NAMALWA (cell line): ENCODE results near the gene OGFOD1.
"Not testable (repeated sequence)": the region's sequence is repeated elsewhere in the genome, so short reads cannot be mapped to it uniquely, and the experiment has no call there.

Source experiments
- DNase-seq: peaks from one replicate; pipeline ENCODE4 v3.0.0-alpha.2; 2015; ENCODE audit warnings: low spot score

Gene OGFOD1

GRCh38 chr16:56480776-56481467 lies 29.6 kb downstream of the OGFOD1 start:
- no peak for DNase-seq

GRCh38 chr16:56481468-56482122 lies 30.2 kb downstream of the OGFOD1 start:
- no peak for DNase-seq

DNA sequence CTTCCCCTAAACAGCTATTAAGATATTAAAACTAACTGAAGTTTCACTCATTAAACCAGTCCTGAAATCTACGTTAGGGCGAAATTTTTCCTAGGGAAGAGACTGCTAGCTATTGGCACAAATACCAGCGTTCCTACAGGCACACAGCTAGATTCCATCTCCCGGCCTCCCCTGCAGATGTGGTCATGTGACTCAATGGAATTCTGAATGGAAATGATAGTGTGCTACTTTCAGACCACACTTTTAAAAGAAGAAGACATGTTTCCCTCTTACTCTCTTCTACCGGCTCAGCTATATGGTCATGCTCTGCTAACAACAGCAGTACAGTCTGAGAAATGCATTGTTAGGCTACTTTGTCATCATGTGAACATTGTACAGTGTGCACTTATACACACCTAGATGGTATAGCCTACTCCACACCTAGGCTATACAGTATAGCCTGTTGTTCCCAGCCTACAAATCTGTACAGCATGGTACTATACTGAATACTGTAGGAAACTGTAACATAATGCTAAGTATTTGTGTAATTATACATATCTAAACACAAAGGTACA lies 31.4 kb downstream of the OGFOD1 start:
- DNase-seq: no peak

- DNase-seq: no peak
Observed at GRCh38 chr16:56483394-56483793, 32.0 kb downstream of the OGFOD1 start.

GRCh38 chr16:56488035-56488434 lies 36.7 kb downstream of the OGFOD1 start:
- no peak for DNase-seq

DNA sequence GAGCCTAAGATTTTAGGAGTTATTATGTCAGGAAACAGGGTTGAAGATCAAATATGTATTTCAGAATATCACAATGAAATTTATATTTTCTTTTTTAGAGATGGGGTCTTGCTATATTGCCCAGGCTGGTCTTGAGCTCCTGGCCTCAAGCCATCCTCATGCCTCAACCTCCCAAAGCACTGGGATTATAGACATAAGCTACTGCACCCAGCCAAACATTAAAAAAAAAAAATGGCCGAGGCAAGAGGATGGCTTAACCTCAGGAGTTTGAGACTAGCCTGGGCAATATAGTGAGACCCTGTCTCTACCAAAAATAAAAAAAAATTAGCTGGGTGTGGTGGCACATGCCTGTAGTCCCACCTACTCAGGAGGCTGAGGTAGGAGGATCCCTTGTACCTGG lies 37.5 kb downstream of the OGFOD1 start:
- DNase-seq: not testable (repeated sequence)

GRCh38 chr16:56491657-56492261 lies 40.4 kb downstream of the OGFOD1 start:
- DNase-seq: no peak

DNA sequence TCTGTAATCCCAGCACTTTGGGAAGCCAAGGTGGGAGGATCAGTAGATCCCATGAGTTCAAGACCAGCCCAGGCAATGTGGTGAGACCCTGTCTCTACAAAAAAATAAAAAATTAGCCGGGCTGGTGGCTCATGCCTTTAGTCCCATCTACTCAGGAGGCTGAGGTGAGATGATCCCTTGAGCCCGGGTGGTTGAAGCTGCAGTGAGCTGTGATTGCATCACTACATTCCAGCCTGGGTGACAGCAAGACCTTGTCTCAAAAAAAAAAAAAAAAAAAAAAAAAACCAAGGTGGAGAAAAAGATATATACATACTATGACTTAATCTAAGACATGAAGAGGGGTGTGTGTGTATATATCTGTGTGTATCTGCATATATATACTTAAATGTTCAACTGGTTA lies 41.8 kb downstream of the OGFOD1 start:
- no peak for DNase-seq

DNA sequence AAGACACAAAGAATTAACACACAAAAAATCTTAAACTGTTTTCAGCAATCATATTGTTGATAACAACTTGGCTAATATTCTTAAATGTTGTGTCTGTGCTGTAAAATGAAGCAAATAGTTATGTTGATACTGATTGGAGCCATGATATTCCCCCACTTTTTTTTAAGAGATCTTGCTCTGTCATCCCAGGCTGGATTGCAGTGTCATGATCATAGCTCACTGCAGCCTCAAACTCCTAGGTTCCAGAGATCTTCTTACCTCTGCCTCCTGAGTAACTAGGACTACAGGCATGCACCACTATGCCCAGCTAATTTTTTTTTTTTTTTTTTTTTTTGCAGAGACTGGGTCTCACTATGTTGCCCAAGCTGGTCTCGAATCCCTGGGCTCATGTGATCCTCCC lies 42.5 kb downstream of the OGFOD1 start:
- DNase-seq: no peak

DNA sequence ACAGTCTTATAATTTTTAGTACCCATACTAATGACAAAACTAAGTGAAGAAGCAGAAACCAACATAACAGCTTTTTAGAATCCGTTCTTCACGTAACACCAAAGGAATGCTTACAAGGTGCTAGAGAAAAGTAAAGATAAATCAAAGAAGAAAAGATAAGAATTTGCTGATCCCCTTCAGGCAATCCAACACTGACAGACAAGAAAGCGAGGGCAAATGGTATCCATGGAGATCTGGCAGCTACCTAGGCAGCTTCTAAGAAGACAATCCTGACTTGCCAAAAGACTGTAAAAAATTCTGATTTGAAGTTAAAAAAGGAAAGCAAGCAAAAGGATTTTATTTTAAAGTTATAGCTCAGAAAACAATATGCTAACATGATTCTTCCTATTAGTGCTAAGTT lies 53.8 kb downstream of the OGFOD1 start:
- no peak for DNase-seq

- DNase-seq: no peak
Observed at GRCh38 chr16:56506941-56507340, 55.6 kb downstream of the OGFOD1 start.

- DNase-seq: no peak
Observed at GRCh38 chr16:56510544-56510943, 59.2 kb downstream of the OGFOD1 start.

DNA sequence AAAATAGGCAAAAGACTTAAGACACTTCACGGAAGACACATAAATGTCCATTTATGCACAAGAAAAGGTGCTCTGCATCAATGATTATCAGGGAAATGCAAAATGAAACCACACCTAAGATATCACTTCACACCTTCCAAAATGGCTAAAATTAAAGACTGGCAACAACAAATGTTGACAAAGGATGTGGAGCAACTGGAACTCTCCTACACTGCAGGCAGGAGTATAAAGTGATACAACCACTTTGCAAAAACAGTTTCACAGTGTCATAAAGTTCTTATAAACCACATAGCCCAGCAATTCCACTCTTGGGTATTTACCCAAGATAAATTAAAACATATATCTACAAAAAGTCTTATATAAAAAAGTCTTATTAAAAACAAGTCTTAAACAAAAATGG lies 60.7 kb downstream of the OGFOD1 start:
- DNase-seq: no peak

DNA sequence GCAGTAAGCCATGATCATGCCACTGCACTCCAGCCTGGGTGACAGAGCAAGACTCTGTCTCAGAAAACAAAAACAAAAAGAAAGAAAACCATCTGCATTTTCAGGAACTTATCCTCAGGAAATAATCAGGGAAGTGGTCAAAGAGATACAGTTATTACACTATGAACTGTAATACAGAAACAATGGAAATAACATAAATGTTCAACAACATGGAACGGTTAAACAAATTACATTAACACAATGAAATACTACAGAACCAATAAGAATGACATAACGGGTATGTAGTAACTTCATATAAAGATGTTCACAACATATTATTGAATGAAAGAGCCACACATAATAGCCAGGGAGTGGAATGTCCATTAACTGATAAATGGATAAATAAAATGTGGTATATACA lies 61.7 kb downstream of the OGFOD1 start:
- no peak for DNase-seq

GRCh38 chr16:56513972-56514371 lies 62.6 kb downstream of the OGFOD1 start:
- peak; percentile 83 for DNase-seq

DNA sequence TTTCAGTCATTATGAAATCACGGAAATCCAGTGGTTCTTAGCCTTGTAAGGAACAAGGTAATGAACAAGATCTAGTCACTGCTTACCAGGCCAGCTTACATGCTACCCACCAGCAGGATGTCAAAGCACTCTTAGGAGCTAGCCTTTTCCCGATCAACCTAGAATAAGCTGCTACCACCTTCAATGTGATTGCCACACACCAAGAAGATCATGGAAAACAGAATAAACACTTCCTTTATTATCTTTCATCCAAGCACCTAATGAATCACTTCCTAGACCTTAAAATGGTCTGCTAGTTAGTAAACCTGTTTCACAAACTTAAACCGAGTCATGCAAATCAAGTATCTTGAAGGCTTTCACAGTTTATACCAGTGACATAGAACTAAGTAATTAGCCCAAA lies 63.5 kb downstream of the OGFOD1 start:
- no peak for DNase-seq

DNA sequence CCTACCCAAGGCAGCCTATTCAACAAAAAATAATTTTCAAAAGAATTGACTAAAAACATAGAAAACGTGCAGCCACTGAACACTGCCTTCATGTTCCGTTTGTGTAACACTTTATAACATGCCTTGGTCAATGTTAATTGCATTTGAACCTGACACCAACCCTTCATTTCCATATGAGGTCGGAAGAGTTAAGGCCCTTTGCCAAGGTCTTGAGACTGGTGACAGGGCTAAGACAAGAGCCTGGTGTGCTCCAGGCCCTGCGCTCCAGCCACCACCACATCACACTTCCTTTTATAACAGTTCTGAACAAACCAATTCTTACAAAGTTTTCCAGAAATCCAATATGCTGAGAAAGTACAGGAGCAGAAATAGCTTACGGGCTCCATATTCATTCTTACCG lies 64.3 kb downstream of the OGFOD1 start:
- DNase-seq: no peak

GRCh38 chr16:56517206-56517605 lies 65.9 kb downstream of the OGFOD1 start:
- DNase-seq: no peak

DNA sequence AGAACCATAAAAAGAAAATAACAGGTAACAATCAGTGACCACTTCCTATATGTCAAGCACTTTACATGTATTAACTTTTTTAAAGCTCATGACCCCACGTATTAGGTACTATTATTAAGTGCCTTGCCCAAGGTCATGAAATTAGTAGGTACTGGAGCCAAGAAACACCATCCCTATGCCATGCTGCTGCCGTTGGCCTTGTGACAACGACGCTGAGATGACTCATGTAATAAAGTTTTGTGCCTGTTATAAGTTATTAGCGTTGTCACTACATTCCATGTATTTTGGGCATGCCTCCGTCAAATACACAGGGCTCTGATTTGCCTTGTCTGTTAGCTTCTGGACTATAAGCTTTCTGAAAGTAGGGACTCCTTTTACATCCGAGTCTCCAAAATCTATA lies 67.1 kb downstream of the OGFOD1 start:
- DNase-seq: no peak

DNA sequence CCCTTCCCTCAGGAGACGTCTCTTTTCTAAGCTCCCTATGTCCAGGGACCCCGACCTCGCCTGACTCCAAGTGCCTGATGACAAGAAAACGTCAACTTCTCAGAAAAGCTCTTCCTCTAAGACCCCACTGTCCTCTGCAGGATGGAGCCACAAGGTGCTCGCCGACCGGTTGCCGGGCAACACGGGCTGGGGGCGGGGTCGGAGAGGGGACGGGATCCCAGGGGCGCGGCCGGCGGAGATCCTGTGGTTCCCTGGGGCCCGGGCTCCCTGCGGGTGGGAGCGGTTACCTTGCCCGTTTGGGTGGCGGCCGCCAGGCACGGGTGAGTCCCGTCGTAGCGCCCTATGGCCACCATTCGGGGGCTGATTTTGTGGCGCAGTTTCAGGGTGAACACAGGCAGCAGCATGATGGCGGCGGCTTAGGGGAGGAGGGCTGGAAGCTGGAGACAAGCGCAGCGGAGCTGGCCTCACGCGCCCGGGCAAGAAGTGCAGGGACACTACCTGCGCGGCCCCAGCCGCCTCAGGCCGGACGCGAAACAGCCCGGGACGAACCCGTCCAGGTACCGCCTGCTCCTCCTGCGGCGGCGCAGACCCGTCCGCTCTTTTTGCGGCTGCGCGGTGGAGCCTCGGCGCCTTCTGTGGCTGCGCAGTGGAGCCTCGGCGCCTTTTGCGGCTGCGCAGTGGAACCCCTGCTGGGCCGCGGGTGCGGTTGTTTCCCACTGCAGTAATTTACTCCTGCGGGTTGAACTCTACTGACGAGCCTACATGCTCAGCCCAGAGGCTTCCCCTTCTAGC lies 68.3 kb downstream of the OGFOD1 start, which contains the start of gene BBS2:
Gene BBS2 (minus strand): TSS at position 566 of the 792 bp plus-strand sequence. CDS start 162 bp downstream, at position 404.
- peak; percentile 93 for DNase-seq

DNA sequence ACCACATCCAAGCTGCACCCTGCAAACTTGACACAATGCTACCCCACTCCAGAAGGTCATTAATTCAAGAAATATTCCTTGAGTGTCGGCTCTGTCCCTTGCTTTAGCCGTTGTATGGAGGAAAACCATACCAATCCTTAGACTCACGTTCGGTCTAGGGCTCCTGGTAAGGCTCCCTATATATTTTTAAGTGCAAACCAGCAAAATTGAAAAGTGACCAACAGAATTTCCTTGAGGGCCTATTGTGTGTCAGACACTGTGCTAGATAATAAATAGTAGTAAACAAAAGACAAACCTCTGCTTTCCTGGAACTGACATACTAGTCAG lies 68.9 kb downstream of the OGFOD1 start:
- no peak for DNase-seq

- DNase-seq: no peak
Observed at GRCh38 chr16:56525236-56525635, 73.9 kb downstream of the OGFOD1 start.
